ENCODE measurements around the gene LRP5.
"Not testable (repeated sequence)": the region's sequence is repeated elsewhere in the genome, so short reads cannot be mapped to it uniquely, and the experiment has no call there.

LRP5 gene

GRCh38 chr11:68397256-68397655 is 84.9 kb downstream of the LRP5 start:
- H3K36me3 ChIP-seq (ENCODE audit: insufficient read depth, low read length), result no peaks in the 10 kb centered on the region
- H3K9ac ChIP-seq (ENCODE audit: low read depth, low read length), result no peak overlapping the region
- H3K4me1 ChIP-seq (ENCODE audit: insufficient read depth, low read length), result no peaks in the 10 kb centered on the region
- H3K9me3 ChIP-seq (ENCODE audit: control insufficient read depth, insufficient read depth, low read length), result no peaks in the 10 kb centered on the region

GRCh38 chr11:68398995-68399851 is 86.8 kb downstream of the LRP5 start:
- no peak overlapping the region for H3K9ac ChIP-seq (ENCODE audit: low read depth, low read length)

GRCh38 chr11:68399916-68400315 is 87.5 kb downstream of the LRP5 start:
- H3K9me3 ChIP-seq (ENCODE audit: control insufficient read depth, insufficient read depth, low read length), result no peaks in the 10 kb centered on the region
- H3K9ac ChIP-seq (ENCODE audit: low read depth, low read length), result no peak overlapping the region
- no peaks in the 10 kb centered on the region for H3K4me1 ChIP-seq (ENCODE audit: insufficient read depth, low read length)
- no peaks in the 10 kb centered on the region for H3K36me3 ChIP-seq (ENCODE audit: insufficient read depth, low read length)

More at GRCh38 chr11:68398995-68399851, 86.8 kb downstream of the LRP5 start:
- H3K9me3 ChIP-seq (ENCODE audit: control insufficient read depth, insufficient read depth, low read length), result no peaks in the 10 kb centered on the region
- no peaks in the 10 kb centered on the region for H3K36me3 ChIP-seq (ENCODE audit: insufficient read depth, low read length)
- H3K4me1 ChIP-seq (ENCODE audit: insufficient read depth, low read length), result no peaks in the 10 kb centered on the region

GRCh38 chr11:68400584-68400983 is 88.2 kb downstream of the LRP5 start:
- H3K4me1 ChIP-seq (ENCODE audit: insufficient read depth, low read length); H3K9ac ChIP-seq (ENCODE audit: low read depth, low read length); H3K36me3 ChIP-seq (ENCODE audit: insufficient read depth, low read length); H3K9me3 ChIP-seq (ENCODE audit: control insufficient read depth, insufficient read depth, low read length): not testable (repeated sequence)

GRCh38 chr11:68401856-68402255 is 89.5 kb downstream of the LRP5 start:
- H3K4me1 ChIP-seq (ENCODE audit: insufficient read depth, low read length), result no peaks in the 10 kb centered on the region
- H3K9me3 ChIP-seq (ENCODE audit: control insufficient read depth, insufficient read depth, low read length), result no peaks in the 10 kb centered on the region
- H3K9ac ChIP-seq (ENCODE audit: low read depth, low read length), result no peak overlapping the region
- H3K36me3 ChIP-seq (ENCODE audit: insufficient read depth, low read length), result no peaks in the 10 kb centered on the region

- no peaks in the 10 kb centered on the region for H3K9me3 ChIP-seq (ENCODE audit: control insufficient read depth, insufficient read depth, low read length)
- H3K4me1 ChIP-seq (ENCODE audit: insufficient read depth, low read length), result no peaks in the 10 kb centered on the region
- H3K9ac ChIP-seq (ENCODE audit: low read depth, low read length), result no peak overlapping the region
- no peaks in the 10 kb centered on the region for H3K36me3 ChIP-seq (ENCODE audit: insufficient read depth, low read length)
Measured at GRCh38 chr11:68402355-68403031, 90.1 kb downstream of the LRP5 start.

- no peaks in the 10 kb centered on the region for H3K4me1 ChIP-seq (ENCODE audit: insufficient read depth, low read length)
- no peaks in the 10 kb centered on the region for H3K9me3 ChIP-seq (ENCODE audit: control insufficient read depth, insufficient read depth, low read length)
- H3K36me3 ChIP-seq (ENCODE audit: insufficient read depth, low read length), result no peaks in the 10 kb centered on the region
- no peak overlapping the region for H3K9ac ChIP-seq (ENCODE audit: low read depth, low read length)
Measured at GRCh38 chr11:68403424-68403823, 91.0 kb downstream of the LRP5 start.

GRCh38 chr11:68403831-68404230 is 91.4 kb downstream of the LRP5 start:
- Histone ChIP-seq H3K36me3 (ENCODE audit: insufficient read depth, low read length) (no peaks in the 10 kb centered on the region), H3K9me3 (ENCODE audit: control insufficient read depth, insufficient read depth, low read length) (no peaks in the 10 kb centered on the region), H3K4me1 (ENCODE audit: insufficient read depth, low read length) (no peaks in the 10 kb centered on the region), H3K9ac (ENCODE audit: low read depth, low read length) (no peak overlapping the region)

- H3K36me3 ChIP-seq (ENCODE audit: insufficient read depth, low read length), result 0 out of 2 replicates have a peak, but pooled peaks cover 3% of the 10 kb centered on the region
Measured at GRCh38 chr11:68406324-68407313, 94.2 kb downstream of the LRP5 start.

GRCh38 chr11:68408512-68408911 is 96.1 kb downstream of the LRP5 start:
- Histone ChIP-seq H3K4me1 (ENCODE audit: insufficient read depth, low read length) (no peaks in the 10 kb centered on the region), H3K9ac (ENCODE audit: low read depth, low read length) (no peak overlapping the region), H3K36me3 (ENCODE audit: insufficient read depth, low read length) (0 out of 2 replicates have a peak, but pooled peaks cover 3% of the 10 kb centered on the region), H3K9me3 (ENCODE audit: control insufficient read depth, insufficient read depth, low read length) (no peaks in the 10 kb centered on the region)

More at GRCh38 chr11:68406324-68407313, 94.2 kb downstream of the LRP5 start:
- no peak overlapping the region for H3K9ac ChIP-seq (ENCODE audit: low read depth, low read length)
- no peaks in the 10 kb centered on the region for H3K4me1 ChIP-seq (ENCODE audit: insufficient read depth, low read length)
- H3K9me3 ChIP-seq (ENCODE audit: control insufficient read depth, insufficient read depth, low read length), result no peaks in the 10 kb centered on the region

- no peak overlapping the region for H3K9ac ChIP-seq (ENCODE audit: low read depth, low read length)
- peaks cover 4% of the 10 kb centered on the region; the same call in 1 of the 2 replicates for H3K36me3 ChIP-seq (ENCODE audit: insufficient read depth, low read length)
Measured at GRCh38 chr11:68409748-68410344, 97.5 kb downstream of the LRP5 start.

GRCh38 chr11:68411501-68411991 is 99.2 kb downstream of the LRP5 start:
- no peaks in the 10 kb centered on the region for H3K9me3 ChIP-seq (ENCODE audit: control insufficient read depth, insufficient read depth, low read length)
- peaks cover 6% of the 10 kb centered on the region; the same call in 1 of the 2 replicates for H3K36me3 ChIP-seq (ENCODE audit: insufficient read depth, low read length)
- H3K9ac ChIP-seq (ENCODE audit: low read depth, low read length), result no peak overlapping the region
- H3K4me1 ChIP-seq (ENCODE audit: insufficient read depth, low read length), result no peaks in the 10 kb centered on the region

More at GRCh38 chr11:68409748-68410344, 97.5 kb downstream of the LRP5 start:
- H3K4me1 ChIP-seq (ENCODE audit: insufficient read depth, low read length), result no peaks in the 10 kb centered on the region
- H3K9me3 ChIP-seq (ENCODE audit: control insufficient read depth, insufficient read depth, low read length), result no peaks in the 10 kb centered on the region

- H3K4me1 ChIP-seq (ENCODE audit: insufficient read depth, low read length), result no peaks in the 10 kb centered on the region
- peaks cover 9% of the 10 kb centered on the region for H3K36me3 ChIP-seq (ENCODE audit: insufficient read depth, low read length)
- H3K9me3 ChIP-seq (ENCODE audit: control insufficient read depth, insufficient read depth, low read length), result no peaks in the 10 kb centered on the region
- no peak overlapping the region for H3K9ac ChIP-seq (ENCODE audit: low read depth, low read length)
Measured at GRCh38 chr11:68412593-68413475, 100.4 kb downstream of the LRP5 start.
